ENCODE data around the gene BORA. TPM values are rescaled to one million over a fixed set of nuclear protein-coding genes. Genes with fewer than 3 reads are reported as not detected.

Gene BORA
- total RNA-seq, 1 experiment from 2014 or later, result 8.0 TPM

GRCh38 chr13:72788831-72789230 lies 61.1 kb downstream of the BORA start:
- ATAC-seq (no peak), DNase-seq (ENCODE audit: low read depth, low spot score) (no peak)
- BruUV-seq (replicated peaks), result no TSS peak
- Histone ChIP-seq H3K36me3 (ENCODE audit: control insufficient read depth, insufficient read depth, low read length) (peaks cover 12% of the 10 kb centered on the region; the same call in 1 of the 2 replicates), H3K27ac (ENCODE audit: low read length) (no peak overlapping the region), H3K4me1 (ENCODE audit: control insufficient read depth, insufficient read depth, low read length) (no peaks in the 10 kb centered on the region), H3K27me3 (ENCODE audit: control insufficient read depth, insufficient read depth, low read length) (no peaks in the 10 kb centered on the region), H3K4me3 (ENCODE audit: low read depth in 2 of 2, low read length in 2 of 2) (no peak overlapping the region), H3K9me3 (ENCODE audit: control insufficient read depth, insufficient read depth, low read depth, low read length) (no peaks in the 10 kb centered on the region)
- intact Hi-C loops (cut with micrococcal nuclease; ENCODE audit: unreplicated experiment), result no loop called here
- ChIA-PET CTCF (no interaction called here), POLR2A (no interaction called here)
- TF ChIP-seq SIN3A (IDR thresholded peaks at IDR 0.05; ENCODE audit: borderline replicate concordance, insufficient read depth, low read depth, low read length), result no peak
- TF ChIP-seq TCF7L2 (IDR thresholded peaks at IDR 0.05; ENCODE audit: low read depth, low read length), result no peak
- no peak for TF ChIP-seq CTCF (IDR thresholded peaks at IDR 0.05)
- TF ChIP-seq REST (IDR thresholded peaks at IDR 0.05; ENCODE audit: insufficient read depth in 1 of 2, low read depth in 2 of 2, low read length in 1 of 2), result no peak
- TF ChIP-seq POLR2AphosphoS5 (IDR thresholded peaks at IDR 0.05; ENCODE audit: low read depth, low read length), result no peak
- in situ Hi-C loops (cut with HindIII; ENCODE audit: low pct_unique_long_range_greater_than_20kb, low sequenced_read_pairs), result no loop called here

- POLR2A ChIA-PET, result no interaction called here
- Histone ChIP-seq H3K9me3 (ENCODE audit: control insufficient read depth, insufficient read depth, low read depth, low read length) (no peaks in the 10 kb centered on the region), H3K36me3 (ENCODE audit: control insufficient read depth, insufficient read depth, low read length) (peaks cover 21% of the 10 kb centered on the region; the same call in 1 of the 2 replicates), H3K4me1 (ENCODE audit: control insufficient read depth, insufficient read depth, low read length) (no peaks in the 10 kb centered on the region), H3K27me3 (ENCODE audit: control insufficient read depth, insufficient read depth, low read length) (no peaks in the 10 kb centered on the region), H3K4me3 (ENCODE audit: low read depth in 2 of 2, low read length in 2 of 2) (no peak overlapping the region), H3K27ac (ENCODE audit: low read length) (no peak overlapping the region)
- BruUV-seq (replicated peaks), result no TSS peak
- TF ChIP-seq SIN3A (IDR thresholded peaks at IDR 0.05; ENCODE audit: borderline replicate concordance, insufficient read depth, low read depth, low read length), result no peak
- no peak for TF ChIP-seq REST (IDR thresholded peaks at IDR 0.05; ENCODE audit: insufficient read depth in 1 of 2, low read depth in 2 of 2, low read length in 1 of 2)
- TF ChIP-seq TCF7L2 (IDR thresholded peaks at IDR 0.05; ENCODE audit: low read depth, low read length), result no peak
- no peak for TF ChIP-seq CTCF (IDR thresholded peaks at IDR 0.05)
- no peak for TF ChIP-seq POLR2AphosphoS5 (IDR thresholded peaks at IDR 0.05; ENCODE audit: low read depth, low read length)
- DNase-seq (ENCODE audit: low read depth, low spot score), result no peak
- in situ Hi-C loops (cut with HindIII; ENCODE audit: low pct_unique_long_range_greater_than_20kb, low sequenced_read_pairs), result no loop called here
- intact Hi-C loops (cut with micrococcal nuclease; ENCODE audit: unreplicated experiment), result no loop called here
- CTCF ChIA-PET, result no interaction called here
- no peak for ATAC-seq
Observed at GRCh38 chr13:72792640-72793039, 64.9 kb downstream of the BORA start.

Data from Panc1 (cell line).